Spleen (tissue), 11 donors: ENCODE results near the gene A3GALT2. TPM values are rescaled to one million over a fixed set of nuclear protein-coding genes. Genes with fewer than 3 reads are reported as not detected.

ENCODE experiments used
- DNase-seq: peaks from one replicate; pipeline ENCODE4 v3.0.0-alpha.2; 2020
- H3K27ac ChIP-seq, 8 donors: fragments of 200-600 bp; sonication (generic) in 7 of 8; 1 replicate in 4 of 8; 2 replicates in 4 of 8; pipeline versions ENCODE4 v1.5.0 to v1.8.0; 2016 to 2021; ENCODE audit warnings: inconsistent platforms in 4 of 8, mild to moderate bottlenecking in 4 of 8, moderate library complexity in 1 of 8
- H3K27me3 ChIP-seq, 7 donors: fragments of 200-600 bp; sonication (generic) in 6 of 7; replicated peaks in 1 of 7; 1 replicate in 4 of 7; 2 replicates in 3 of 7; pipeline versions ENCODE4 v1.5.0 to v1.8.0; 2016 to 2021; ENCODE audit warnings: inconsistent platforms in 3 of 7, mild to moderate bottlenecking in 1 of 7
- H3K36me3 ChIP-seq, 6 donors: fragments of 200-600 bp; sonication (generic) in 5 of 6; 1 replicate in 4 of 6; 2 replicates in 2 of 6; pipeline versions ENCODE4 v1.5.0 to v1.8.0; 2016 to 2021; ENCODE audit warnings: inconsistent platforms in 2 of 6
- H3K4me1 ChIP-seq, 6 donors: fragments of 200-600 bp; sonication (generic) in 5 of 6; 1 replicate in 3 of 6; 2 replicates in 3 of 6; pipeline versions ENCODE4 v1.5.0 to v1.8.0; 2016 to 2021; ENCODE audit warnings: inconsistent platforms in 3 of 6
- H3K4me3 ChIP-seq, 8 donors: fragments of 200-600 bp; sonication (generic) in 7 of 8; 1 replicate in 4 of 8; 2 replicates in 4 of 8; pipeline versions ENCODE4 v1.5.0 to v1.8.0; 2016 to 2021; ENCODE audit warnings: inconsistent platforms in 4 of 8, mild to moderate bottlenecking in 4 of 8, moderate library complexity in 2 of 8
- H3K9me3 ChIP-seq, 8 donors: fragments of 200-600 bp; sonication (generic) in 7 of 8; 1 replicate in 4 of 8; 2 replicates in 4 of 8; pipeline versions ENCODE4 v1.5.0 to v1.8.0; 2016 to 2021; ENCODE audit warnings: inconsistent platforms in 4 of 8
- POLR2A ChIP-seq, 3 donors: fragments of 450-650 bp; IDR thresholded peaks; one replicate each; pipeline ENCODE4 v1.5.1; 2017; ENCODE audit warnings: antibody characterized with exemption in 3 of 3, mild to moderate bottlenecking in 1 of 3
- POLR2AphosphoS5 ChIP-seq, 3 donors: sonication (generic); formaldehyde crosslinking; IDR thresholded peaks; one replicate each; pipeline ENCODE4 v1.5.1; 2017; ENCODE audit warnings: antibody characterized with exemption in 3 of 3
- WGBS, 5 donors: extraction: QIAGEN DNeasy Blood & Tissue Kit in 3 of 5; methylation state at CpG; one replicate each; pipeline versions ENCODE4 v1.1.5 to v1.1.7; 2013 to 2018; 5-methylcytosine and 5-hydroxymethylcytosine counted together
- intact Hi-C: fragments of 100-400 bp; cut with DNase I; formaldehyde crosslinking; loops from one replicate; pipeline ENCODE4 v1.15.0; 2023; ENCODE audit warnings: low total_unique reads
- polyA plus RNA-seq, 3 donors: library from polyadenylated mRNA; stranded (reverse); fragments of 200-250 nt; gene quantifications; one replicate each; pipeline ENCODE4 v1.2.1, GENCODE V29; 2013
- total RNA-seq, 7 donors: library from RNA; depleted of rRNA in 3 of 7; stranded (reverse); fragments of >200 nt in 3 of 7; fragmentation: NEBNext Ultra II Directional in 4 of 7; extraction: Animal tissue kit (Norgen Biotek cat#: 25700) in 4 of 7; gene quantifications; one replicate each; pipeline versions ENCODE4 v1.1.0 to v1.2.1, GENCODE V29; 2016 to 2021
- TF ChIP-seq, protein P1 (sequence below), 11 experiments: fragments of 200-600 bp in 7 of 11; fragments of 450-650 bp in 4 of 11; sonication (generic) in 4 of 11; IDR thresholded peaks in 8 of 11; conservative IDR thresholded peaks in 3 of 11; 1 replicate in 7 of 11; 2 replicates in 4 of 11; pipeline versions ENCODE4 v1.4.0 to v1.8.0; 2016 to 2021; ENCODE audit warnings: antibody characterized with exemption in 11 of 11, inconsistent platforms in 4 of 11, mild to moderate bottlenecking in 1 of 11
- donor health status: healthy with polysubstance abuse.
- donor health status: DM: no; HTN: no; CAD: no; lungs with moderate emphysema.
- donor health status: DM: no; HTN: no; CAD: no.
- donor health status: Bipolar disorder and iron deficiency.
- donor health status: healthy.
- donor health status: DM: no; HTN: no; CAD: no.
- donor health status: DM: yes; HTN: yes; CAD: no.

Gene A3GALT2
- total and polyA plus RNA-seq, 10 donors = 0.10 to 1.6 (median 0.47) TPM; not detected in 7

DNA sequence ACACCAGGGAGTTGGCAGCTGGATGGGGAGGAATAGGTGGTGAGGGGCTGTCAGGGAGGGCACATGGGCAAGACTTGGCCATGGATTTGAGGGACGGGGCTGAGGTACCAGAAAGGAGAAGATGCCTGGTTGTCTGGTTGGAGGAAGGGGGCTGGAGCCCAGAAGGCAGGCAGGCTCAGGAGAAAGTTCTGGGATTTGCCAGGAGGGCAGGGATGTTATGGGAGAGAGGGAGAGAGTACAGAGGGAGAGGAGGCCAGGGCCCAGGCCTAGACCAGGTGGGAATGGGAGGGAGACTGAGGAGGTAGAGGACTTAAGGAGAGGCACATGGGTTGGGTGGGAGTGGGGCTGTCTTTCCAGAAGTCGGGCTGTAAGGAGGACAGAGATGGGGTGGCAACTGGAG lies 4.3 kb downstream of the A3GALT2 start:
- WGBS, 5 donors = 78 to 90% (median 82%) methylated on average over 2 of the region's 2 CpGs
- Histone ChIP-seq H3K27me3 (no peaks in the 10 kb centered on the region), H3K36me3 (peaks cover 0 to 6% (median 0%) of the 10 kb centered on the region in 6 donors), H3K9me3 (no peaks in the 10 kb centered on the region), H3K4me1 (no peaks in the 10 kb centered on the region), H3K4me3 (no peak overlapping the region), H3K27ac (no peak overlapping the region)
- intact Hi-C loops = no loop called here
- TF ChIP-seq POLR2A (IDR thresholded peaks at IDR 0.05) = no peak
- TF ChIP-seq, protein P1, sequence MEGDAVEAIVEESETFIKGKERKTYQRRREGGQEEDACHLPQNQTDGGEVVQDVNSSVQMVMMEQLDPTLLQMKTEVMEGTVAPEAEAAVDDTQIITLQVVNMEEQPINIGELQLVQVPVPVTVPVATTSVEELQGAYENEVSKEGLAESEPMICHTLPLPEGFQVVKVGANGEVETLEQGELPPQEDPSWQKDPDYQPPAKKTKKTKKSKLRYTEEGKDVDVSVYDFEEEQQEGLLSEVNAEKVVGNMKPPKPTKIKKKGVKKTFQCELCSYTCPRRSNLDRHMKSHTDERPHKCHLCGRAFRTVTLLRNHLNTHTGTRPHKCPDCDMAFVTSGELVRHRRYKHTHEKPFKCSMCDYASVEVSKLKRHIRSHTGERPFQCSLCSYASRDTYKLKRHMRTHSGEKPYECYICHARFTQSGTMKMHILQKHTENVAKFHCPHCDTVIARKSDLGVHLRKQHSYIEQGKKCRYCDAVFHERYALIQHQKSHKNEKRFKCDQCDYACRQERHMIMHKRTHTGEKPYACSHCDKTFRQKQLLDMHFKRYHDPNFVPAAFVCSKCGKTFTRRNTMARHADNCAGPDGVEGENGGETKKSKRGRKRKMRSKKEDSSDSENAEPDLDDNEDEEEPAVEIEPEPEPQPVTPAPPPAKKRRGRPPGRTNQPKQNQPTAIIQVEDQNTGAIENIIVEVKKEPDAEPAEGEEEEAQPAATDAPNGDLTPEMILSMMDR (IDR thresholded peaks at IDR 0.05 in 8 of 11, conservative IDR thresholded peaks at IDR 0.05 in 3 of 11) = no peak
- DNase-seq = peak; percentile 33

DNA sequence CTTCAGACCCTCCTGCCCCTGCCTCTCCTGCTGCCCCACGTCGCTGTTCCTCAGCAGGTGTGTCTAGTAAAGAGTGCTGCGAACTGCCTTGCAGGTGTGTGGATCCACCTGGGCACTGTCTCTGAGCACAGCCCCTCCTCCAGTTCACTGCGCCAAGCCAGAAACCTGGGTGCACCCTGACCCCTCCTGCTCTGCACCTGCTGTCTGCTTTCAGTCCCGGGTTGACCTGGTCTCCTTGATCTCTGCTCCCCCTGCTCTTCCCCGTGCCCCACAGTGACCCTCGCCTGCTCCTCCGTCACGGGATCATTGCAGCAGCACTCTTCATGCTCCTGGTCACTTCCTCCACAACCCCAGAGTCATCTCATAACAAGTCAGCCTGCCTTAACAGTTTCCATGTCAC lies 6.5 kb downstream of the A3GALT2 start:
- Histone ChIP-seq H3K4me1 (no peaks in the 10 kb centered on the region), H3K36me3 (no peaks in the 10 kb centered on the region), H3K27ac (no peak overlapping the region), H3K27me3 (no peaks in the 10 kb centered on the region), H3K4me3 (no peak overlapping the region), H3K9me3 (no peaks in the 10 kb centered on the region)
- intact Hi-C loops = no loop called here
- peak; percentile 62 for DNase-seq
- WGBS, 5 donors = 82 to 92% (median 85%) methylated on average over 9 of the region's 9 CpGs
- TF ChIP-seq POLR2A (IDR thresholded peaks at IDR 0.05) = no peak
- TF ChIP-seq POLR2AphosphoS5 (IDR thresholded peaks at IDR 0.05) = no peak
- TF ChIP-seq, protein P1 (IDR thresholded peaks at IDR 0.05 in 8 of 11, conservative IDR thresholded peaks at IDR 0.05 in 3 of 11) = no peak

DNA sequence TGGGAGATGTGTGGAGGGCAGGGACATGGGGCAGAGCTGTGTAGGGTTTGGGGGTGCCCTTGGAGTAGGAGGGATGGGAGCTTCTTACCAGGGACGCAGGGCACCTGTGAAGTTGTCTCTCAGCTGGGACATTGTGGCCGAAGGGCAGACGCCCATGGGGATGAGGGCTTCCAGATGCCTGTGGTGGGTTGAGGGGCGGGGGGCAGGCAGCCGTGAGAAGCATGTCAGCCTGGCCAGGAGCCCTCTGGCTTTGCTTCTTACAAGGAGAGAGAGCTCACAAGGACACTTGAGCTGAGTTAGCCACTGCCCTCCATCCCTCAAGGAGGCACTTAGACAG lies 8.5 kb downstream of the A3GALT2 start:
- H3K27me3 ChIP-seq = peaks cover 0 to 6% (median 0%) of the 10 kb centered on the region in 7 donors
- TF ChIP-seq POLR2A (IDR thresholded peaks at IDR 0.05) (no peak), POLR2AphosphoS5 (IDR thresholded peaks at IDR 0.05) (peak in 1 of 3 donors; percentile 12)
- TF ChIP-seq, protein P1 (IDR thresholded peaks at IDR 0.05 in 8 of 11, conservative IDR thresholded peaks at IDR 0.05 in 3 of 11) = no peak
- peak; percentile 51 for DNase-seq
- H3K9me3 ChIP-seq = no peaks in the 10 kb centered on the region
- no peaks in the 10 kb centered on the region for H3K4me1 ChIP-seq
- no peak overlapping the region for H3K4me3 ChIP-seq
- H3K27ac ChIP-seq = no peak overlapping the region
- 75 to 100% (median 89%) methylated on average over 4 to 5 of the region's 5 CpGs for WGBS, 5 donors
- intact Hi-C loops = no loop called here
- H3K36me3 ChIP-seq = no peaks in the 10 kb centered on the region

DNA sequence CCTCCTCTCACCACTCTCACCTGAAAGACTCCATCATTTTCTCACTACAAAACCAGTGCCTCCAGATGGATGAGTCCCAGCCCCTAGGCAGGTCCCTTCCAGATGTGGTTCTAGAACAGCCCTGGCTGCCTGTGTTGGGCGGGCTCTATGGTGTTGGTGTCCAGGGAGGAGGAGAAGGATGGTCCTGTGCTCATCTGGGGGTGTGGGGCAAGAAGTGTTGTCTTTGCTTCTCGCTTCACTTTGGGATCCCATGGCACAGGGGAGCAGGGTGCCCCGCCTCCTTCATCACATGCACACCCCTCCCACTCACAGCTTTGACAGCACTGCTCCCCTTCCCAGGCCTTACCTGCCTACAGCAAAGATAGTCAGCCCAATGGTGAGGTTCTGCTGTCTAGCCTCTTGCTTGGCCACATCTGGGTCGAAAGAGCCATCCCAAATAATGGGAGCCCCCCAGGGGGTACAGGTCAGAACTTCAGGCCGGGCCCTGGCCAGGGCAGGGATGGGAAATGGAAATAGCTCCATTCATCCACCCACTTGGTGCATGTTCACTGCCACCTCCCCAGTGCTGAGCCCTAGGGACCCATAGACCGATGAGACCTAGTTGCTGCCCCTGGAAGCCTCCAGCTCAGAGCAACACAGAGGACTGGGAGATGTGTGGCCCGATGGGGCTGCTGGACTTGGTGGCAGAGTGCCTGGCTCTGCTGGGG lies 9.0 kb downstream of the A3GALT2 start:
- no peaks in the 10 kb centered on the region for H3K9me3 ChIP-seq
- H3K27me3 ChIP-seq = peaks cover 0 to 11% (median 5%) of the 10 kb centered on the region in 7 donors
- no peaks in the 10 kb centered on the region for H3K36me3 ChIP-seq
- peak; percentile 47 for DNase-seq
- intact Hi-C loops = no loop called here
- WGBS, 5 donors = 74 to 95% (median 86%) methylated on average over 6 to 7 of the region's 7 CpGs
- peaks cover 0 to 5% (median 3%) of the 10 kb centered on the region in 6 donors for H3K4me1 ChIP-seq
- H3K27ac ChIP-seq = no peak overlapping the region
- TF ChIP-seq, protein P1 (IDR thresholded peaks at IDR 0.05 in 8 of 11, conservative IDR thresholded peaks at IDR 0.05 in 3 of 11) = no peak
- TF ChIP-seq POLR2A (IDR thresholded peaks at IDR 0.05) (no peak), POLR2AphosphoS5 (IDR thresholded peaks at IDR 0.05) (no peak)
- no peak overlapping the region for H3K4me3 ChIP-seq
